PC-9 (cell line): ENCODE measurements around the gene UBAP2. TPM values are rescaled to one million over a fixed set of nuclear protein-coding genes. Genes with fewer than 3 reads are reported as not detected.

Source experiments
- BruUV-seq: library from RNA; stranded (reverse); fragments of 400-500 nt; replicated peaks from 2 replicates; lab custom pipeline; 2021; lab: Mats Ljungman, UMichigan
- CTCF ChIA-PET: fragments of 300-600 bp; sonication (Branson Sonifier 250); formaldehyde crosslinking; loops from one replicate; lab custom pipeline; 2022; ENCODE audit warnings: antibody characterized with exemption; lab: Charles Lee
- POLR2A ChIA-PET: fragments of 300-600 bp; sonication (Branson Sonifier 250); formaldehyde crosslinking; loops from one replicate; lab custom pipeline; 2022; ENCODE audit warnings: antibody characterized with exemption; ENCODE audit not compliant: unreplicated experiment; lab: Charles Lee
- DNase-seq, 2 experiments: peaks; one replicate each; pipeline versions ENCODE4 v3.0.0 to v3.0.0-alpha.2; 2015 to 2022; ENCODE audit warnings: mixed read lengths in 1 of 2
- H2AFZ ChIP-seq: fragments of 200-600 bp; sonication (generic); 2 replicates; pipeline ENCODE4 v1.8.1; 2017; ENCODE audit warnings: antibody characterized with exemption
- H3F3A ChIP-seq: fragments of 200-600 bp; sonication (generic); 2 replicates; pipeline ENCODE4 v1.8.1; 2017; ENCODE audit warnings: antibody characterized with exemption, mild to moderate bottlenecking, low read depth; ENCODE audit not compliant: insufficient read depth
- H3K27ac ChIP-seq: fragments of 200-600 bp; sonication (generic); 2 replicates; pipeline ENCODE4 v1.6.1; 2016; ENCODE audit warnings: mixed run types
- H3K27me3 ChIP-seq: fragments of 200-600 bp; sonication (generic); 2 replicates; pipeline ENCODE4 v1.6.1; 2016; ENCODE audit warnings: low read depth, mixed run types; ENCODE audit not compliant: insufficient read depth
- H3K36me3 ChIP-seq: fragments of 200-600 bp; sonication (generic); 2 replicates; pipeline ENCODE4 v1.6.1; 2016; ENCODE audit warnings: low read depth, mixed run types
- H3K4me1 ChIP-seq: fragments of 200-600 bp; sonication (generic); replicated peaks from 2 replicates; pipeline ENCODE4 v1.6.1; 2016; ENCODE audit warnings: mixed run types; ENCODE audit not compliant: insufficient read depth
- H3K4me2 ChIP-seq: fragments of 200-600 bp; sonication (generic); 2 replicates; pipeline ENCODE4 v1.6.1; 2017; ENCODE audit warnings: mixed run types
- H3K4me3 ChIP-seq: fragments of 200-600 bp; sonication (generic); 2 replicates; pipeline ENCODE4 v1.6.1; 2016; ENCODE audit warnings: mixed run types
- H3K79me2 ChIP-seq: fragments of 200-600 bp; sonication (generic); 2 replicates; pipeline ENCODE4 v1.6.1; 2017; ENCODE audit warnings: low read depth, mixed run types
- H3K9me2 ChIP-seq: fragments of 200-600 bp; sonication (generic); 2 replicates; pipeline ENCODE4 v1.8.1; 2017; ENCODE audit warnings: mild to moderate bottlenecking; ENCODE audit not compliant: insufficient read depth
- H3K9me3 ChIP-seq: fragments of 200-600 bp; sonication (generic); 2 replicates; pipeline ENCODE4 v1.8.1; 2016; ENCODE audit warnings: low read depth; ENCODE audit not compliant: insufficient read depth
- H4K20me1 ChIP-seq: fragments of 200-600 bp; sonication (generic); 2 replicates; pipeline ENCODE4 v1.8.1; 2017; ENCODE audit not compliant: insufficient read depth
- CTCF ChIP-seq: fragments of 200-600 bp; sonication (generic); conservative IDR thresholded peaks from 2 replicates; pipeline ENCODE4 v1.6.1; 2017; ENCODE audit warnings: mixed run types, antibody characterized with exemption, mild to moderate bottlenecking, moderate library complexity
- EZH2 ChIP-seq: fragments of 200-600 bp; sonication (generic); IDR thresholded peaks from 2 replicates; pipeline ENCODE4 v1.8.0; 2017; ENCODE audit warnings: antibody characterized with exemption, low read depth
- intact Hi-C: fragments of 100-400 bp; cut with micrococcal nuclease; formaldehyde crosslinking; loops from one replicate; pipeline ENCODE4 v1.10.0; 2022; ENCODE audit not compliant: unreplicated experiment
- total RNA-seq: library from RNA; stranded (reverse); gene quantifications from 2 replicates; pipeline ENCODE4 v1.2.3, GENCODE V29; 2021

The UBAP2 gene
- total RNA-seq, 1 experiment from 2014 or later = 27.6 TPM

- intact Hi-C loops = no loop called here
- Histone ChIP-seq H3K79me2 (no peaks in the 10 kb centered on the region), H3K27me3 (no peaks in the 10 kb centered on the region)
Measured at GRCh38 chr9:34065541-34065940, 16.9 kb upstream of the UBAP2 start.

GRCh38 chr9:34059954-34060353 lies 11.3 kb upstream of the UBAP2 start:
- no peaks in the 10 kb centered on the region for H3K79me2 ChIP-seq
- H4K20me1 ChIP-seq = no peaks in the 10 kb centered on the region
- TF ChIP-seq EZH2 (no peak), CTCF (no peak)
- CTCF ChIA-PET = no interaction called here
- no peaks in the 10 kb centered on the region for H3F3A ChIP-seq
- no peaks in the 10 kb centered on the region for H3K27me3 ChIP-seq
- intact Hi-C loops = no loop called here
- H3K4me2 ChIP-seq = no peak overlapping the region
- no TSS peak for BruUV-seq
- no peak overlapping the region for H3K27ac ChIP-seq
- no peak overlapping the region for H3K4me3 ChIP-seq
- H3K4me1 ChIP-seq = no peaks in the 10 kb centered on the region
- POLR2A ChIA-PET = no interaction called here
- H3K9me2 ChIP-seq = no peaks in the 10 kb centered on the region
- H3K9me3 ChIP-seq = no peaks in the 10 kb centered on the region
- no peak overlapping the region for H2AFZ ChIP-seq
- no peak for DNase-seq
- H3K36me3 ChIP-seq = no peaks in the 10 kb centered on the region

More at GRCh38 chr9:34065541-34065940, 16.9 kb upstream of the UBAP2 start:
- TF ChIP-seq CTCF (no peak), EZH2 (no peak)
- POLR2A ChIA-PET = no interaction called here
- no peaks in the 10 kb centered on the region for H3F3A ChIP-seq
- H3K4me2 ChIP-seq = no peak overlapping the region
- no TSS peak for BruUV-seq
- no peak overlapping the region for H2AFZ ChIP-seq
- H3K27ac ChIP-seq = no peak overlapping the region
- H3K9me2 ChIP-seq = no peaks in the 10 kb centered on the region
- H3K36me3 ChIP-seq = no peaks in the 10 kb centered on the region
- H3K4me3 ChIP-seq = no peak overlapping the region
- H4K20me1 ChIP-seq = no peaks in the 10 kb centered on the region
- CTCF ChIA-PET = no interaction called here
- no peaks in the 10 kb centered on the region for H3K9me3 ChIP-seq
- H3K4me1 ChIP-seq = no peaks in the 10 kb centered on the region
- DNase-seq = no peak

GRCh38 chr9:34059281-34059680 lies 10.6 kb upstream of the UBAP2 start:
- Histone ChIP-seq H4K20me1 (no peaks in the 10 kb centered on the region), H3K9me3 (no peaks in the 10 kb centered on the region), H3K36me3 (no peaks in the 10 kb centered on the region), H3K9me2 (no peaks in the 10 kb centered on the region), H3K27me3 (no peaks in the 10 kb centered on the region), H3K27ac (no peak overlapping the region), H3K4me1 (no peaks in the 10 kb centered on the region), H3K4me2 (no peak overlapping the region), H3K4me3 (no peak overlapping the region), H3K79me2 (no peaks in the 10 kb centered on the region), H2AFZ (no peak overlapping the region), H3F3A (no peaks in the 10 kb centered on the region)
- intact Hi-C loops = no loop called here
- DNase-seq = no peak
- no TSS peak for BruUV-seq
- CTCF ChIA-PET = no interaction called here
- no peak for TF ChIP-seq EZH2
- TF ChIP-seq CTCF = no peak
- POLR2A ChIA-PET = no interaction called here
